Peyer's patch (tissue), 4 donors: ENCODE measurements around the gene MGAT5. TPM values are rescaled to one million over a fixed set of nuclear protein-coding genes. Genes with fewer than 3 reads are reported as not detected.

Source experiments
- DNase-seq, 3 donors: peaks; one replicate each; pipeline ENCODE4 v3.0.0-alpha.2; 2017 to 2019
- H3K27ac ChIP-seq, 4 donors: fragments of 200-600 bp; sonication (generic); one replicate each; pipeline ENCODE4 v1.5.1; 2016 to 2019
- H3K27me3 ChIP-seq, 2 donors: fragments of 200-600 bp; sonication (generic); one replicate each; pipeline ENCODE4 v1.5.1; 2019
- H3K36me3 ChIP-seq, 3 donors: fragments of 200-600 bp; sonication (generic); one replicate each; pipeline ENCODE4 v1.5.1; 2016 to 2019
- H3K4me1 ChIP-seq, 4 donors: fragments of 200-600 bp; sonication (generic); one replicate each; pipeline ENCODE4 v1.5.1; 2016 to 2019
- H3K4me3 ChIP-seq, 4 donors: fragments of 200-600 bp; sonication (generic); 1 replicate in 3 of 4; 2 replicates in 1 of 4; pipeline ENCODE4 v1.5.1; 2016 to 2019; ENCODE audit warnings: mild to moderate bottlenecking in 1 of 4
- H3K9me3 ChIP-seq, 4 donors: fragments of 200-600 bp; sonication (generic); one replicate each; pipeline ENCODE4 v1.5.1; 2016 to 2019; ENCODE audit warnings: mild to moderate bottlenecking in 1 of 4
- POLR2A ChIP-seq, 2 donors: fragments of 450-650 bp; IDR thresholded peaks; one replicate each; pipeline ENCODE4 v1.5.1; 2017; ENCODE audit warnings: antibody characterized with exemption in 2 of 2, mild to moderate bottlenecking in 2 of 2, moderate library complexity in 2 of 2
- total RNA-seq, 4 donors: library from RNA; depleted of rRNA; stranded (reverse); fragments of >200 nt; gene quantifications; one replicate each; pipeline ENCODE4 v1.1.0, GENCODE V29; 2016
- TF ChIP-seq, protein P1 (sequence below), 6 experiments: fragments of 450-650 bp in 4 of 6; fragments of 200-600 bp in 2 of 6; sonication (generic) in 1 of 6; IDR thresholded peaks; one replicate each; pipeline ENCODE4 v1.5.1; 2017 to 2019; ENCODE audit warnings: antibody characterized with exemption in 6 of 6, mild to moderate bottlenecking in 3 of 6, moderate library complexity in 1 of 6

Gene MGAT5
- total RNA-seq, 4 donors from 2014 or later = 106 to 182 (median 117) TPM

DNA sequence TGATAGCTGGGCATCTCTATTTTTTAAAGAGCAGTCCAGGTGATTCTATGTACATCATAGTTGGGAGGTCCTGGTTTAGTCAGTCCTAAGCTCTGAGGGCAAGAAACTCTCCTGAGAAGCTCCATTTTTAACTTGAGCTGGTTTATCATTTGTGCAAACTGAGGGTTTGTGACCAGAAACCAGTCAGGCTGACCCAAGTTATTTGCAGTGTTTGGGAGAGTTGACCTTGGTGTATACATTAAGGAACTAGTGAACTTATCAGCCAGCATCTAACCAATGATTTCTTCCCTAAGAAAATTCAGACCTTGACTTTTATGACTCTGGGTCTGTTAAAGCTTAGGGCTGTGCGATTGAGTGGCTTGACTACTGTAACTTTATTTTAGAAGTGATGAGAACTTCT, 10.6 kb upstream of the MGAT5 start:
- TF ChIP-seq, protein P1, sequence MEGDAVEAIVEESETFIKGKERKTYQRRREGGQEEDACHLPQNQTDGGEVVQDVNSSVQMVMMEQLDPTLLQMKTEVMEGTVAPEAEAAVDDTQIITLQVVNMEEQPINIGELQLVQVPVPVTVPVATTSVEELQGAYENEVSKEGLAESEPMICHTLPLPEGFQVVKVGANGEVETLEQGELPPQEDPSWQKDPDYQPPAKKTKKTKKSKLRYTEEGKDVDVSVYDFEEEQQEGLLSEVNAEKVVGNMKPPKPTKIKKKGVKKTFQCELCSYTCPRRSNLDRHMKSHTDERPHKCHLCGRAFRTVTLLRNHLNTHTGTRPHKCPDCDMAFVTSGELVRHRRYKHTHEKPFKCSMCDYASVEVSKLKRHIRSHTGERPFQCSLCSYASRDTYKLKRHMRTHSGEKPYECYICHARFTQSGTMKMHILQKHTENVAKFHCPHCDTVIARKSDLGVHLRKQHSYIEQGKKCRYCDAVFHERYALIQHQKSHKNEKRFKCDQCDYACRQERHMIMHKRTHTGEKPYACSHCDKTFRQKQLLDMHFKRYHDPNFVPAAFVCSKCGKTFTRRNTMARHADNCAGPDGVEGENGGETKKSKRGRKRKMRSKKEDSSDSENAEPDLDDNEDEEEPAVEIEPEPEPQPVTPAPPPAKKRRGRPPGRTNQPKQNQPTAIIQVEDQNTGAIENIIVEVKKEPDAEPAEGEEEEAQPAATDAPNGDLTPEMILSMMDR (IDR thresholded peaks at IDR 0.05) = no peak
- TF ChIP-seq POLR2A (IDR thresholded peaks at IDR 0.05) = no peak
- no peak overlapping the region for H3K27ac ChIP-seq
- no peak for DNase-seq
- H3K4me3 ChIP-seq = no peak overlapping the region
- H3K9me3 ChIP-seq = no peaks in the 10 kb centered on the region
- peaks cover 0 to 53% (median 16%) of the 10 kb centered on the region in 4 donors for H3K4me1 ChIP-seq
- no peaks in the 10 kb centered on the region for H3K36me3 ChIP-seq
- no peaks in the 10 kb centered on the region for H3K27me3 ChIP-seq

DNA sequence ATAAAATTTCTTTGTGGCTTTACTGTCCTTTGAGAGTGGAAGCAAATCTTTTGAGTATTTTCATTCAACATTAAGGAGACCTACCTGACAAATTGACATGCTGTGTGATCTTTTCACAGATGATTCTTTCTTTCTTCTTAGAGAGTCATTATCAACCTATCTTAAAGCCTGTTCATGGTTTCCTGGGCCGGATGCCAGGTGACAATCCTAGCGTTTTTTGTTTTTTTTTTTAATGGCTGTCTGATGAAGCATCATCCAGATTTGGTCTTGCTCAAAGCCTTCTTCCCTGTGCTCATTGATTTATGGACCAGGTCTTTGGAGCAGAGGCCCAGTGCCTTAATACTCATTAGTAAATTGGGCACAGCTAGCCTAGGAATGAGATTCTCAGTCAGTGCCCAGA, 9.8 kb upstream of the MGAT5 start:
- Histone ChIP-seq H3K4me1 (peaks cover 0 to 56% (median 20%) of the 10 kb centered on the region in 4 donors), H3K4me3 (no peak overlapping the region), H3K27me3 (no peaks in the 10 kb centered on the region), H3K36me3 (no peaks in the 10 kb centered on the region), H3K27ac (peak overlapping the region in 1 of 4 donors; percentile 86), H3K9me3 (no peaks in the 10 kb centered on the region)
- DNase-seq = no peak
- TF ChIP-seq POLR2A (IDR thresholded peaks at IDR 0.05) = no peak
- TF ChIP-seq, protein P1 (IDR thresholded peaks at IDR 0.05) = no peak

DNA sequence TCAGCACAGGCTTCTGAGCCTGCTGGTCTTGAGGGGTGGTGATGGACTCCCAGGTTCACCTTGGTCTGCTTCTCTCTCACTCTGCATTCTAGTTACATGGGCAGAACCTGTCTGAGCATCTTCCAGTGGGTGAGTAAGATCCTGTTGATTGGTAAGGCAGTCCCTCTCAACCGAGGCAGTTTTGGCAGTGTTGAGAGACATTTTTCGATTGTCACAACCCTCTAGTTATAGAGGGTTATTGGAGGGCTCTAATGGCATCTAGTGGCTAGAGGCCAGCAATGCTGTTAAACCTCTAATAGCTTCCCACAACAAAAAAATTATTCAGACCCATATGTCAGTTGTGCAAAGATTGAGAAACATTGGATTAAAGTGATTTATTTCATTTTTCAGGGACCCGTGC, 9.3 kb upstream of the MGAT5 start:
- no peak for DNase-seq

DNA sequence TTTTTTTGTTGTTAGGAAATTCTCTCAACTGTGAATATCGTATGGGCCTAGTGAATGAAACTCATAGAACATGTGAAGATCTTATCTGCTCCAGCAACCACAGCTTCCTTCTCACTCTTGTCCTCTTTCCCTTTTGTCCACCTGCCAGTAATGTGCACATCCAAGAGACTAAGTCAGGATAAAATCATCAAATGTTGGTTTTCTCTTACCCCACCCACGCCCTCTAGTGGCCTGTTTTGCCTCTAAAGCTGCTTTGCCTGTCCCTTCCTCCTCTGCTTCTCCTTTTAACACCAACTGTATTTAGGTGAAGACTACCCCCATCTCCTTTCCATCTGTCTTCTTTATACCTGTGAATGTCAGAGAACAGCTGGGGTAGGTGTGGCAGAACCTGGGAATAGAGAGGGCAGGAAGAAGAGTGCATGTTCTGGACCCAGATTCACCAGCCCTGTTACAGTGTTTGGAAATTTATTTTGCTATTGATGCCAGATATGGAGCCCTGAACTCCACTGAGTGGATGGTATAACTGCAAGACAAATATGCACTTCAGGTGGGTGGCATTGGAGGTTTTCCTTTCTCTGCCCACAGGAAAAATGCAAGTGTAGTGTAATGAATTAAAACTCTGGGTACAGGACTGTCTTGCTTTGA, 8.4 kb upstream of the MGAT5 start:
- TF ChIP-seq, protein P1 (IDR thresholded peaks at IDR 0.05) = peak; percentile 66 to 78 (median 72)
- no peak for TF ChIP-seq POLR2A (IDR thresholded peaks at IDR 0.05)
- peaks cover 0 to 59% (median 24%) of the 10 kb centered on the region in 4 donors for H3K4me1 ChIP-seq
- no peaks in the 10 kb centered on the region for H3K27me3 ChIP-seq
- H3K27ac ChIP-seq = peak overlapping the region; percentile 1 to 86 (median 22)
- DNase-seq = peak; percentile 70 to 95 (median 95)
- H3K36me3 ChIP-seq = no peaks in the 10 kb centered on the region
- no peak overlapping the region for H3K4me3 ChIP-seq
- no peaks in the 10 kb centered on the region for H3K9me3 ChIP-seq

More for the DNA sequence above, 9.3 kb upstream of the MGAT5 start:
- H3K36me3 ChIP-seq = no peaks in the 10 kb centered on the region
- no peaks in the 10 kb centered on the region for H3K27me3 ChIP-seq
- TF ChIP-seq POLR2A (IDR thresholded peaks at IDR 0.05) = no peak
- TF ChIP-seq, protein P1 (IDR thresholded peaks at IDR 0.05) = no peak
- peak overlapping the region in 1 of 4 donors; percentile 86 for H3K27ac ChIP-seq
- H3K4me1 ChIP-seq = peaks cover 0 to 56% (median 21%) of the 10 kb centered on the region in 4 donors
- H3K9me3 ChIP-seq = no peaks in the 10 kb centered on the region
- H3K4me3 ChIP-seq = no peak overlapping the region

DNA sequence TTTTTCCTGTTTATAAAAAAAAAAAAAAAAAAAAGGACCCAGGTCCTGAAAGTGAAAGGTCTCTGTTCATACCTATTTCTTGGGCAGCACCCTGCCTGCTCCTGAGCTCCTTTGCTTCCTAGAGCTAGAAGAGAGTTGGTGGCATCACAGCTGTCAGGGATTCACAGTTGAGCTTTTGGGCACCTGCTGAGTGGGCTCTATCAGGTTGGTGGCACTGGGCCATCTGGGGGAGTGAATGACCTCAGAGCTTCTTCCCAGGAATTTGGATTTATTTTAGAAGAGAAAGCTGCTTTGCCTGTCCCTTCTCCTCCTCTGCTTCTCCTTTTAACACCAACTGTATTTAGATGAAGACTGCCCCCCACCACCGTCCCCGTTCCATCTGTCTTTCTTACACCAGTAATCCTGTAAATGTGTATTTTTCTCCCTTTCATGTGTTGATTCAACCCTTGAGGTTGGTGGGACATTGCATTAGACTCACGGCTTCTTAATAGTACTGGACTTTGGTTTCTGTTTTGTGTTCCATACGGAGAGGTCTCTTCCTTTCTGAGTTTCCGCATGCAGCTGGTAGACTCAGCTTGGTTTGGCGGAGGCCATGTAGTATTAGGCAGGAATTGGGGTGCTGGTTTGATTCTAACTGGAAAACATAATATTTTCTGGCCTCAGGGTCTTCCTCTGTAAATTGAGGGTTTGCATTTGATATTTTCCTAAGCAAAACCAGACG, 7.6 kb upstream of the MGAT5 start:
- no peaks in the 10 kb centered on the region for H3K36me3 ChIP-seq
- no peak for DNase-seq
- TF ChIP-seq POLR2A (IDR thresholded peaks at IDR 0.05) = no peak
- TF ChIP-seq, protein P1 (IDR thresholded peaks at IDR 0.05) = no peak
- H3K9me3 ChIP-seq = no peaks in the 10 kb centered on the region
- peaks cover 0 to 63% (median 28%) of the 10 kb centered on the region in 4 donors for H3K4me1 ChIP-seq
- H3K4me3 ChIP-seq = peak overlapping the region in 2 of 4 donors; percentile 3 to 11
- H3K27me3 ChIP-seq = no peaks in the 10 kb centered on the region
- peak overlapping the region; percentile 24 to 86 (median 42) for H3K27ac ChIP-seq
